Nephron progenitor cell (in vitro differentiated cells): ENCODE data around the gene PRR7.
A peak's percentile ranks its signal among the peaks of the same experiment; 100 is the strongest.

ENCODE experiments used
- DNase-seq: peaks from one replicate; pipeline ENCODE4 v3.0.0; 2021
- H3K27ac Mint-ChIP-seq: 2 replicates; pipeline ENCODE4 v1.8.0; 2021; ENCODE audit warnings: mild to moderate bottlenecking, moderate library complexity, mixed read lengths
- H3K27me3 Mint-ChIP-seq: 2 replicates; pipeline ENCODE4 v1.8.0; 2021; ENCODE audit warnings: mild to moderate bottlenecking, low read depth, mixed read lengths; ENCODE audit not compliant: poor library complexity
- H3K36me3 Mint-ChIP-seq: 2 replicates; pipeline ENCODE4 v1.8.0; 2021; ENCODE audit warnings: low read depth, mixed read lengths
- H3K4me1 Mint-ChIP-seq: 2 replicates; pipeline ENCODE4 v1.8.0; 2021; ENCODE audit warnings: mixed read lengths
- H3K4me3 Mint-ChIP-seq: 2 replicates; pipeline ENCODE4 v1.8.0; 2021; ENCODE audit warnings: mild to moderate bottlenecking, moderate library complexity, mixed read lengths
- H3K9me3 Mint-ChIP-seq: 2 replicates; pipeline ENCODE4 v1.8.0; 2021; ENCODE audit warnings: mild to moderate bottlenecking, moderate library complexity, mixed read lengths
- TF ChIP-seq, protein P1 (sequence below): fragments of 200-600 bp; sonication (generic); IDR thresholded peaks from 2 replicates; pipeline ENCODE4 v1.5.0; 2021; ENCODE audit warnings: antibody characterized with exemption

Gene PRR7

DNA sequence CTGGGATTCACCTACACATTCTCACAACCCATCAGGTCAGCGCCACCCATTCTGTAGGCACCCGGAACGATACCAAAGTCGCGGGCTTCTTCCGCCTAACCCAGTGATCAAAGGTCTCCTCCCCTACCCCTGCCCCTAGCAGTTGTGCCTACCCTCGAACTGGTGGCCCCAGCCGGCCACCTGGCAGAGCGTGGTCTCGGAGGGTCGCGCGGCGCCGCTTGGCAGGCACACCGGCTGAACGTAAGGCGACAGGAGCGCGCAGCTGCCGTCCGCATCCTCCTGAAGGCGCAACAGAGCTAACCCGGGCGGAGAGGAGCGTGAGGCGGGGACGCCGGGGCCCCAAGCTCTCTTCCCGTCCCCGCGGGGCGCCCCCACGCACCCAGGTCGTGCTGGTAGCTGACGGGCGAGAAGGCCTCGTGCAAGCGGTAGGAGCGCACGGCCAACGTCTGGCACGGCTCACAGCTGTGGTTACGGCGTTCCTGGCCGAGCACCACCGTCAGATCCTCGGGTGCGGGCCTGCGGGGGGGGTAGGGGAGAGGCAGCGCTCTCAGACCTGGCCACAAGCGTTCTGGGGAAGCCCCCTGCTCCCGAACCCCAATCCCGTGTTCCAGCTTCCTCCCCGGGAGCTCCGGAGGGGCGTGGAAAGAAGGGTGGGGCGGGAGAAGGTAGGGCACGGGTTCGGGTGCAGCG is 43.4 kb upstream of the PRR7 start:
- Mint-ChIP-seq H3K36me3 (no peaks in the 10 kb centered on the region), H3K4me3 (peak overlapping the region; percentile 86), H3K27me3 (peaks cover 82% of the 10 kb centered on the region)

DNA sequence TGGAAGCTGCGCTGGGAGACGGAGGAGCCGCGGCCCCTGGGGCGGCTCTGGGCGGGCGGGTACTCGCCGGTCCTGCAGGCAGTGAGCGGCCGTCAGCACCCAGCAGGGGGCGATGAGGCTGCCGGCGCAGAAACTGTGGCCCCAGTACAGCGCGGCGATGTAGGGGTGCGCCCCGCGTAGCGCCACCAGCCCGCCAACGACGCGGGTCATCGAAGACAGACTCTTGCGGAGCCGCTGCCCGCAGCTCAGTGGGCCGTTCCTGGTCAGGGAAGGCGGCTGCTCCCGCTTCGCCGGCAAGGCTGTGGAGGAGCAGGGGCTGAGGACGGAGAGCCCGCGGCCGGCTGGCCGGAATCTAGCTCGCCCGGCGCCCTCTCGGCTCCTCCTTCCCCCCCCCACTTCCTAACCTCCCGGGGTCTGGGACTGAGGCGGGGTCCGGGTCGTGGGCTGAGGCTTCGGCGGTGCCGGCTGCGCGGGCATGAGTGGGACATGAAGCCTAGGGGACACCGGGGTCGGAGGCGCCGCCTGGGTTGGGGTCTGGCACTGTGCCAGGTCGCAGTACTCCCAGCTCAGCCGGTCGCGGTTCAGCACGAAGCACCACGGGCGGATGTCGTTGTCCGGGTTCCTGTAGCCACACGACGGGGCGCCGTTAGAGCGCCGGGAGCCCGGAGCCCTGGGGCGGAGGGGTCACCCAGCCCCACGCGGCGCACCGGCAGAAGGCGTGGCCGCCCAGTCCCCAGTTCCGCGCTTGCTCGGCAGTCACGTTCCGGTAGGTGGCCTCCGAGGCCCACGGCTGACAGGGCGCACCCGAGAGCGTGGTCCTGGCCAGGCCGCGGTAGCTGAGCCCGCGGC is 42.6 kb upstream of the PRR7 start:
- H3K27ac Mint-ChIP-seq = no peak overlapping the region
- TF ChIP-seq, protein P1, sequence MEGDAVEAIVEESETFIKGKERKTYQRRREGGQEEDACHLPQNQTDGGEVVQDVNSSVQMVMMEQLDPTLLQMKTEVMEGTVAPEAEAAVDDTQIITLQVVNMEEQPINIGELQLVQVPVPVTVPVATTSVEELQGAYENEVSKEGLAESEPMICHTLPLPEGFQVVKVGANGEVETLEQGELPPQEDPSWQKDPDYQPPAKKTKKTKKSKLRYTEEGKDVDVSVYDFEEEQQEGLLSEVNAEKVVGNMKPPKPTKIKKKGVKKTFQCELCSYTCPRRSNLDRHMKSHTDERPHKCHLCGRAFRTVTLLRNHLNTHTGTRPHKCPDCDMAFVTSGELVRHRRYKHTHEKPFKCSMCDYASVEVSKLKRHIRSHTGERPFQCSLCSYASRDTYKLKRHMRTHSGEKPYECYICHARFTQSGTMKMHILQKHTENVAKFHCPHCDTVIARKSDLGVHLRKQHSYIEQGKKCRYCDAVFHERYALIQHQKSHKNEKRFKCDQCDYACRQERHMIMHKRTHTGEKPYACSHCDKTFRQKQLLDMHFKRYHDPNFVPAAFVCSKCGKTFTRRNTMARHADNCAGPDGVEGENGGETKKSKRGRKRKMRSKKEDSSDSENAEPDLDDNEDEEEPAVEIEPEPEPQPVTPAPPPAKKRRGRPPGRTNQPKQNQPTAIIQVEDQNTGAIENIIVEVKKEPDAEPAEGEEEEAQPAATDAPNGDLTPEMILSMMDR = peak; percentile 58
- H3K27me3 Mint-ChIP-seq = peaks cover 90% of the 10 kb centered on the region
- H3K4me3 Mint-ChIP-seq = peak overlapping the region; percentile 86
- H3K4me1 Mint-ChIP-seq = peaks cover 16% of the 10 kb centered on the region
- H3K9me3 Mint-ChIP-seq = no peaks in the 10 kb centered on the region
- no peaks in the 10 kb centered on the region for H3K36me3 Mint-ChIP-seq
- peak; percentile 82 for DNase-seq

More for the DNA sequence above, 43.4 kb upstream of the PRR7 start:
- no peaks in the 10 kb centered on the region for H3K9me3 Mint-ChIP-seq
- peak; percentile 38 for DNase-seq
- peaks cover 16% of the 10 kb centered on the region for H3K4me1 Mint-ChIP-seq
- TF ChIP-seq, protein P1 = no peak
- H3K27ac Mint-ChIP-seq = no peak overlapping the region

DNA sequence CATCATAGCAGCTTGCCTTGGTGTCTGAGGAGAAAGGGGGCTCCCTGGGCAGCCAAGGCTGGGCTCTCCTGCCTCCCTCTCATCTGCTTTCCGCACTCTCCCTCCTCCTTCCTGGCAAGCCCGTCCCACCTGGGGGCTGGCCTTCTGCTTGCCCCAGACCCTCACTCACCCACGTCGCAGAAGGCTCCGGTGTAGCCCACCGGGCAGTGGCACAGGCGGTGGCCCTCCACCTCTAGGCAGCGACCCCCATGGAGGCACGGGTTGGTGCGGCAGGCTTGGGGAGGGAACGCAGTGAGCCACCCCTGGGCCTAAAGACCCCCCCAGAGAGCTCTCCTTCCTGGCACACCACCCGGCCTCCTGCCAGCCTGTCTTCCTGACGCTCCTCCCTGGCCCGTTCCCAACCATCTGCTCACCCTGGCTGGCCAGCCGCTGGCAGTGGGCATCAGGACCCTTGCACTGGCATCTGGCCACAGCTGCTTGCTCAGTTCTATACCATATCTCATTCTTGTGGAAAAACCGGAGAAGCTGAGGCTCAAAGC is 41.9 kb upstream of the PRR7 start:
- H3K4me3 Mint-ChIP-seq = peak overlapping the region; percentile 68
- H3K27ac Mint-ChIP-seq = no peak overlapping the region
- peaks cover 96% of the 10 kb centered on the region for H3K27me3 Mint-ChIP-seq

DNA sequence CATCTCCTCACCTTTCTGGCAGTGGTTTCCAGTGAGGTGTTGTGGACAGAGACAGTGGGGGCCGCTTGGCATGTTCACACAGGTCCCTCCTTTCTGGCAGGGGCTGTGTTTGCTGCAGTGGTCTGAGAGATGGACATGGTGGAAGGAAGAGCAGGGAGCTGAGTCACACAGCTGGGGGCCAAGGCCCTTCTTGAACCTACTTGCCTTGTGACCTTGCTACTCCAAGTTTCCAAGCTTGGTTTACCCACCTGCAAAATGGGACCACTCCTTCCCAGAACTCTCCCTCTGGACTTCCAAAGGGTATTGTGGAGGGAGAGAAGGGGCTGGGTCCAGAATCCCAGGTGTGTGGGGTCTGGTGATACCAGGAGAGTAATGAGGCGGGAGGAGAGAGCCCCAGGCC is 41.3 kb upstream of the PRR7 start:
- peak overlapping the region; percentile 68 for H3K4me3 Mint-ChIP-seq
- H3K27me3 Mint-ChIP-seq = peaks cover 94% of the 10 kb centered on the region
- TF ChIP-seq, protein P1 = no peak

More for the DNA sequence above, 41.9 kb upstream of the PRR7 start:
- TF ChIP-seq, protein P1 = no peak
- Mint-ChIP-seq H3K36me3 (no peaks in the 10 kb centered on the region), H3K9me3 (no peaks in the 10 kb centered on the region), H3K4me1 (peaks cover 16% of the 10 kb centered on the region)
- no peak for DNase-seq

DNA sequence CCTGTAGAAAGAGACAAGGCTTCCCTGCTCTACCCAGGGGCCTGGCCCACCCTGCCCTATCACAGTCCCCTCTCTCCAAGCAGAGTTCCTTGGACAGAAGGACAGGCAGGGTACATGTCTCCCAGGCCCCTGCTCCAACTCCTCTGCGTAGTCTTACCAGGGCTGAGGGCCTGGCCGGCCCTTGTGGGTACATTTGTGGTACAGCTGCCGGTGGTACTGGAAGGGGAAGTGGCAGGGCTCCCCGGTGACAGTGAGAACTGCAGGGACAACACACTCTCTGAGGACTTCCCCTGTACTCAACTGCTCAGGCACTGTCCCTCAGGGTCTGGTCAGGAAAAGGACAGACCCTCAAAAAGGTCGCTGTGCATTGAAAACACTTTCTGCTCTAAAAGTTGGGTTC is 40.8 kb upstream of the PRR7 start:
- TF ChIP-seq, protein P1 = no peak
- Mint-ChIP-seq H3K4me3 (no peak overlapping the region), H3K9me3 (no peaks in the 10 kb centered on the region), H3K36me3 (no peaks in the 10 kb centered on the region), H3K27ac (no peak overlapping the region), H3K4me1 (peaks cover 16% of the 10 kb centered on the region), H3K27me3 (peaks cover 95% of the 10 kb centered on the region)
- DNase-seq = no peak

More for the DNA sequence above, 41.3 kb upstream of the PRR7 start:
- no peak for DNase-seq
- Mint-ChIP-seq H3K27ac (no peak overlapping the region), H3K36me3 (no peaks in the 10 kb centered on the region), H3K9me3 (no peaks in the 10 kb centered on the region), H3K4me1 (peaks cover 16% of the 10 kb centered on the region)
